NCI-H2081 (cell line): ENCODE measurements around the gene PRKCA.
A peak's percentile ranks its signal among the peaks of the same experiment; 100 is the strongest.
"Not testable (repeated sequence)": the region's sequence is repeated elsewhere in the genome, so short reads cannot be mapped to it uniquely, and the experiment has no call there.

Source experiments
- DNase-seq, 2 experiments: peaks; one replicate each; lab custom pipeline; 2025; lab: John Stamatoyannopoulos, UW

PRKCA gene

DNA sequence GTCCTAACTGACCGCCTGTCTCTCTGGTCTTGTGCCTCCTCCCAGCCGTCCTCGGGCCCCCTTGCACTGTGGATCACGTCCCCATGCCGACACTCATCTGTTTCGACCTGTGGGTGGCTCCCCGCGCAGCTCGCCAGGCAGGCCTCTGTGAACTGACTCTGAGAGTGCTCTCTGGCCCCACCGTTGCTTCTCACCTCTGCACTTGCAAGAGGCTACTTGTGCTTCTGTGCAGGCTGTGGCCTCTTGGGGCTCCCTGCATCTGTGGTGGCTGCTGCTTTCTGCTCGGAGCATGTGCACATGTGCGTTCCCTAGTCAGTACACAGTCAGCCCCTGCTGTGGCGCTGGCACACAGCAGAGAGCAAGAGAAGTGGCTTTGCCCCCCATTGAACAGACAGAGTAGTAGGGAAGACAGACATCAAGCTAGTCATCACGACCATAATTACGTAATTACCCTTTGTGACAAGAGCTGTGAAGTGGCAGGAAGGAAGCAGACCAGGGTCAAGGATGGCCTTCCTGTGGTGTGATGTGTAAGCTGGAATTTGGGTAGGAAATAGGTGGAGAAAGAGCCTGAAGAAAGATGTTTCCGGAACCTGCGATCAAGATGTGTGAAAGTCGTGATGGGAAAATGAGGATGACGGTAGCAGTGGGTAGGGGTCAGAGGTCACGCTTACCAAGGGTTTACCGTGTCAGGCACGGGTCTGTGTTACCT lies 276.5 kb downstream of the PRKCA start:
- DNase-seq, result no peak

DNA sequence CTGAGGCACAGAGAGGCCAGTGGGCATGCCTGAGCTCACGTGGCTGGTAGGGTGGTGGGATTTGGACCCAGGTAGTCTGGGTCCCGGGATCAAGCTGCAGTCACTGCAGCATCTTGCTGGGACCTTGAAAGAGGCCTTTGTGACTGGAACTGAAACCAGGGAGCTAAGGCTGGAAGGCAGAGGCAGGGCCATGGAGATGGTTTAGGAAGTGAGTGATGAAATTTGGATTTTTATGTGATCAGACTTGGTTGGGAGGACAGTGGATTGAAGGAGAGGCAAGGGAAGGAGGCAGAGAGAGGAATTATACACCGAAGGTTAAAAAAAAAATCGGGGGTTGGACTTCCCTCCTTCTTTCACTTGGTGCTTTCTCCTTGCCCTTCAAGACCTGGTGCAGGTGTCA lies 277.1 kb downstream of the PRKCA start:
- DNase-seq, result no peak

DNA sequence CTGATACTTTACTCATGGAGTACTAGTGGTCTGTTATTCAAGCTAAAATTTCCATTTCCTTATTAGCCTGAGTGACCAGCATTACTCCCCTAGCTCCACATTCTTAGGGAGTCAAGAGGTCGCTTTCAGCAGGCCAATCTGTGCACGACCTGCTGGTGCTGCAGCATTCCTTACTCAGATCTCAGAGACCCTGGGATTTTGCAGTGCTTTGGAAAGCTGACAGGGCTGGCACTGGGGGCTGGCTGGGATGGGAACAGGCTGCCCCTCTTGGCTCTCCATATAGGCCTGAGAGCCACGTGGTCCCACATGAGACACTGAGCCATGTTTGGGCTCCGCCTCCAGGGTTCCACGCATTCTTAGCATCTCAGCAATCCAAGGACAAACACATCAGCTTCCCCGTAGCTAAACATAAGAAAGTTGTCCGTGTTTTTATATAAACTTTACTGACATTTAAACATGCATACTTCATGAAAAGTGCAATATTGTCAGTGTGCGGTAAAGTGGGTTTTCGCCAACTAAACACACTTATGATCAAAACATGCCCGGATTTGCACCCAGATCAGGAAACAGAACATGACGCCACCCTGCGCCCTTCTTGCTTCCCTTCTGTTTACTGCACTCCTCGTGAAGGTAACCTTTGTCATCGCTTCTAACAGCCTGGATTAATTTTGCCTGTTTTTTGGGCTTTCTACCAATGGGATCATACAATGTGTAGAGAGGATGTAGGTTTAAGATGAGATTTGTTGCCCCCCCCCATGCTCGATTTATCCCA lies 278.0 kb downstream of the PRKCA start:
- DNase-seq, result no peak

DNA sequence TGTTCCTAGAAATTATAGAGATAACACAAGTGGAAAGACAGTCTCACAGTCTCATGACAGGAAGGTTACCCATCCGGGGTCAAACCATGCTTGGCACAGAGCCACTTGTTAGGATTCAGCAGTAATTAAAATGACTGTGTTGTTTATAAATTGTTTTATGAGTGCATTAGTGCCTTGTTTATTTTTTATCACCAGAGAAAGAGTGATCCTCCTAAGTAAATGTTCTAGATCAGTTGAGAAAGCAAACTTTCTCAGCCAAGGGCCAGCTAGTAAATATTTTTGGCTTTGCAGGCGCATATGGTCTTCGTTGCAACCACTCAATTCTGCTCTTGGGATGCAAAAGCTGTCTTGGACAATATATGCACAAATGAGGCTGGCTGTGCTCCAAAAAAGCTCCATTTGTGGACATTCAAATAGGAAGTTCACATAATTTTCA lies 278.6 kb downstream of the PRKCA start:
- peak in 1 of 2 experiments; percentile 35 for DNase-seq

DNA sequence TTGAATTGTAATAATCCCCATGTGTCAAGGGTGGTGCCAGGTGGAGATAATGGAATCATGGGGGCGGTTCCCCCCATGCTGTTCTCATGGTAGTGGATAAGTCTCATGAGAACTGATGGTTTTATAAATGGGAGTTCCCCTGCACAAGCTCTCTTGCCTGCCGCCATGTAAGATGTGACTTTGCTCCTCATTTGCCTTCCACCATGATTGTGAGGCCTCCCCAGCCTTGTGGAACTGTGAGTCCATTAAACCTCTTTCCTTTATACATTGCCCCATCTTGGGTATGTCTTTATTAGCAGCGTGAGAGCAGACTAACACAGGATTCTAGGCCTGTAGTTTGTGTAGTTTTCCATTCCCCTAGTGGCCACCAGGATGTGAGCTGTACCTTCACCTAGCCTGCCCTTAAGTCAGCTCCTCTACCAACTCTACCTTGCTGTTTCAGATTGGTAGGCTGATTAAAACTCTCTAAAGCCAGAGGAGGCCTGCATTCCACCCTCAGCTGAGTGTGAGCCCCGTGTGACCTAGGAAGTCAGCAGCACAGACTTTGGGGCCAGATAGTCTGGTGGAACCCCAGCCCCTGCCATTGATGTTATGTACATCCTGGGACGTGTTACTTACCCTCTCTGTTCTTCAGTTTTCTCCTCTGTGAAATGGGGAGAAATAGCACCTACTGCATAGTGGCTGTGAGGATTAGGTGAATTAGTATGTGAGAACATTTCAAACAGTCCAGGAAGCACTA lies 280.1 kb downstream of the PRKCA start:
- DNase-seq, result no peak

GRCh38 chr17:66583112-66583748 lies 280.8 kb downstream of the PRKCA start:
- no peak for DNase-seq

DNA sequence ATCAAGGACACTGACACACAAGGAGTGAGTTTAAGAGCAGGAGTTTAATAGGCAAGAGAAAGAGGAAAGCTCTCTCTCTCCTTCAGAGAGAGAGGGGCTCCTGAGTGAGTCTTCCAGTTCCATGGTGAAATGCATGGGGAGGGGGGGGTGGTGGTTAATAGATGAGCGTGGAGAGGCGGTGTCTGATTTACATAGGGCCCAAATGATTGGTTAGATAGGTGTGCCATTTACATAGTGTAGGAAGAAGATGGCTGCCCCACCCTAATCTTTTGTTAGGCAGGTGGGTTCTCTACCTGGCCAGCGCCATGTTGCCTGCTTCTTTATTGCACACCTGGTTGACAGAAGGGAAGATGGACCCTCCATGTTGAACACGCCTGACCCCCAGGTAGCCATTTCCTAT lies 282.5 kb downstream of the PRKCA start:
- DNase-seq, result no peak

GRCh38 chr17:66585472-66585871 lies 283.1 kb downstream of the PRKCA start:
- DNase-seq, result no peak

DNA sequence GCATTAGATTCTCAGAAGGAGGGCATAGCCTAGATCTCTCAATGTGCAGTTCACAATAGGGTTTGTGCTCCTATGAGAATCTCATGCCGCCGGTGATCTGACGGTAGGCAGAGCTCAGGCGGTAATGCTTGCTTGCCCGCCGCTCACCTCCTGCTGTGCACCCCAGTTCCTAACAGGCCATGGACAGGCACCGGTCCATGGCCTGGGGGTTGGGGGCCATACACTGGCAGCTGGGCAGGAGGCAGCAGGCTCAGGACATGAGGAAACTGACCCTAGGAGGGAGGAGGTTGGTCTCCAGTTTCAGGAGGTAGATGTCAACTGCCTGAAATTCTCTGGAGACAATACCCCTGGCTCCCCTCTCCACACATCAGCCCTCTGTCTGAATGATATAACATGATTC lies 287.5 kb downstream of the PRKCA start:
- no peak for DNase-seq

DNA sequence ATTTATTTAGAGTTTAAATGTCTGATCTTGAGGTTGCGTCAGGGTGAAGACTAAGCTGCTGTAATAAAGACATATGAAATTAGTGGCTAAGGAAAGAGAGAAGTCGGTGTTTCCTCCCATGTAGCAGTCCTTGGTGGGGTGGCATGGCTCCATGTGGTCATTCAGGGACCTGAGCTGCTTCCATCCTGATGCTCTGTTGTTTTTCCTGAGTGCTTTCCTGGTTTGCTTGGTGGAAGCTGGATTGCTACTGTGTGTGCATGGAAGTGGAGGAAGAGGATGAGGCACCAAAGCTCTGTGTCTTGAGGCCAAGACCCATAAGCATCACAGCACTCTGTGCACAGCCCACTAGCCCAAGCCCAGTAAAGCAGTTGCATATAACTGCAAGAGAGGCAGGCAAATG lies 290.7 kb downstream of the PRKCA start:
- DNase-seq, result no peak

GRCh38 chr17:66595893-66596292 lies 293.5 kb downstream of the PRKCA start:
- DNase-seq, result no peak

- DNase-seq, result no peak
Observed at GRCh38 chr17:66602659-66603384, 300.4 kb downstream of the PRKCA start.

DNA sequence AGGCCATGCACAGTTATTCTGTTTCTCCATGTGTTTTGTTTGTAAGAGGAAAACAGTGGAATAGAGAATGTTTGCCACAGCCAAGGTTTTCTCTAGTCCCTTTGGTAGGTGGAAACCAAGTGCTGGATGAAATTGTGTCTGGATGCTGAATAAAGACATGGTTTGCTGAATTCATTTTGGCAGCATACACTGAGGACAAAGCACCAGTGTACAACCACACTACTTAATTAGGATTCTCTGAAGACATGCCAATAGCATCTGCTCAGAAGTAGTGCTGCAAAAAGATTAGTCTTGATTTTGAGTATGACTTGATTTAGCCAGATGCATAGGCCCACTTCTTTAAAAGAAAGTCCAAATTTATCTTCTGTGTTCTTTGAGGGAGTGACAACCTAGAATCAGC lies 302.0 kb downstream of the PRKCA start:
- DNase-seq, result no peak

DNA sequence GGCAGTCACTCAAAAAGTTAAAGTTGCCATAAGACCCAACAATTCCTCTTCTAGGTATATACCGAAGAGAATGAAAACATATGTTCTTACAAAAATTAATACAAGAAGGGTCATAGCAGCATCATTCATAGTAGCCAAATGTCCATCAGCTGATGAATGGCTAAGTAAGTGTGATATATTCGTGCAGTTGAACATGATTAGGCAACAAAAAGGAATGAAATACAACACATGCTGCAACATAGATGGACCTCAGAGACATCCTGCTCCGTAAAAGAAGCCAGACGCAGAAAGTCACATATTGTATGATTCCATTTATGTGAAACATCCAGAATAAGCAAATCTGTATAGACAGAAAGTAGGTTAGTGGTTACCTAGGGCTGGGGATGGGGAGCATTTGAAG lies 303.1 kb downstream of the PRKCA start:
- no peak for DNase-seq

GRCh38 chr17:66610361-66611133 lies 308.1 kb downstream of the PRKCA start:
- no peak for DNase-seq

DNA sequence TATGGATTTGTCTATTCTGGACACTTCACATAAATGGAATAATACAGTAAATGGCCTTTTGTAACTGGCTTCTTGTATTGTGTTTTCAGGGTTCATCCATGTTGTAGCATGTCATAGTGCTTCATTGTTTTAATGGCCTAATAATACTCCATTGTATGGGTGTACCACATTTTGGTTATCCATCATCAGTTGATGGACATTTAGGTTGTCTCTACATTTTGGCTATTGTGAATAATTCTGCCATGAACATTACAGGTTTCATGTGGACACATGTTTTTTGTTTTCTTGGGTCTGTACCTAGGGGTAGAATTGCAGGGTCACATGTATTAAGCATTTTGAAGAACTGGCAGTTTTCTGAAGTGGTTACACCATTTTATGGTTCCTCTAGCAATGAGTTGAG lies 309.0 kb downstream of the PRKCA start:
- no peak for DNase-seq

- DNase-seq, result no peak
Observed at GRCh38 chr17:66612993-66613392, 310.6 kb downstream of the PRKCA start.

- no peak for DNase-seq
Observed at GRCh38 chr17:66614469-66614868, 312.1 kb downstream of the PRKCA start.

GRCh38 chr17:66619206-66619605 lies 316.8 kb downstream of the PRKCA start:
- no peak for DNase-seq

DNA sequence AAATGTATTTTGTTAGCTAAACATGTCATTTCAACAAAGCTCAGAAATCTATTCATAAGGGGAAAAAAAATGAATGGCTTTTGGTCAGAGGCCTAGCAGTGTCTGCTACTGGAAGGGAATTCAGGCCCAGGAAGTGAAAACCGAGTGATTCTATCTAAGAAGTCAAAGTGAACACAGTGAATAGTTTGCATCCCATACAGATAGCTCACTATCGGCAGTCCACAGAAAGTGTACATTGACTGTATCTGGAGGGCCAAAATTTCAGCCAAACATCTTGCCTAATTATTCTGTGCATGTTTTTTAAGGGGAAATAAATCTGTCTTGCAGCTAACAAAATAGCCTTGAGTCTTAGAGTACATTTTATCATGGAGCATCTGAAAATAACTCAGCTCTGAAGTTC lies 318.1 kb downstream of the PRKCA start:
- DNase-seq, result no peak

GRCh38 chr17:66624630-66625029 lies 322.2 kb downstream of the PRKCA start:
- not testable (repeated sequence) for DNase-seq
